Measurements from ENCODE around the gene ORMDL3.
"Not testable (repeated sequence)": the region's sequence is repeated elsewhere in the genome, so short reads cannot be mapped to it uniquely, and the experiment has no call there.

Gene ORMDL3

GRCh38 chr17:39923836-39924690 is 3.3 kb downstream of the ORMDL3 start:
- DNase-seq = peak; percentile 33

GRCh38 chr17:39923230-39923629 is 4.2 kb downstream of the ORMDL3 start:
- no peak for DNase-seq

- no peak for DNase-seq
Measured at GRCh38 chr17:39922006-39922405, 5.4 kb downstream of the ORMDL3 start.

GRCh38 chr17:39921323-39921722 is 6.1 kb downstream of the ORMDL3 start:
- DNase-seq = no peak

GRCh38 chr17:39920218-39921210 is 6.9 kb downstream of the ORMDL3 start:
- no peak for DNase-seq

- no peak for DNase-seq
Measured at GRCh38 chr17:39919087-39919683, 8.2 kb downstream of the ORMDL3 start.

- DNase-seq = no peak
Measured at GRCh38 chr17:39916918-39917317, 10.5 kb downstream of the ORMDL3 start.

- no peak for DNase-seq
Measured at GRCh38 chr17:39915559-39915958, 11.8 kb downstream of the ORMDL3 start.

GRCh38 chr17:39913989-39914388 is 13.4 kb downstream of the ORMDL3 start:
- DNase-seq = no peak

- DNase-seq = no peak
Measured at GRCh38 chr17:39908789-39909352, 18.5 kb downstream of the ORMDL3 start.

GRCh38 chr17:39904990-39905288 is 22.5 kb downstream of the ORMDL3 start:
- no peak for DNase-seq

GRCh38 chr17:39903158-39903884 is 24.1 kb downstream of the ORMDL3 start:
- DNase-seq = no peak

GRCh38 chr17:39902027-39902426 is 25.4 kb downstream of the ORMDL3 start:
- DNase-seq = not testable (repeated sequence)

- no peak for DNase-seq
Measured at GRCh38 chr17:39899215-39899614, 28.2 kb downstream of the ORMDL3 start.

- DNase-seq = no peak
Measured at GRCh38 chr17:39898088-39898487, 29.3 kb downstream of the ORMDL3 start.

- DNase-seq = no peak
Measured at GRCh38 chr17:39894681-39895376, 32.6 kb downstream of the ORMDL3 start.

- no peak for DNase-seq
Measured at GRCh38 chr17:39889200-39889599, 38.2 kb downstream of the ORMDL3 start.

- no peak for DNase-seq
Measured at GRCh38 chr17:39887078-39887477, 40.3 kb downstream of the ORMDL3 start.

- DNase-seq = not testable (repeated sequence)
Measured at GRCh38 chr17:39886102-39886501, 41.3 kb downstream of the ORMDL3 start.

- DNase-seq = no peak
Measured at GRCh38 chr17:39872751-39873150, 54.6 kb downstream of the ORMDL3 start.

- DNase-seq = no peak
Measured at GRCh38 chr17:39871801-39872200, 55.6 kb downstream of the ORMDL3 start.

Measured in T1000 (cell line).